ENCODE results near the gene ZNF8. TPM values are rescaled to one million over a fixed set of nuclear protein-coding genes. Genes with fewer than 3 reads are reported as not detected.

Gene ZNF8
- total RNA-seq, 1 experiment from 2014 or later: 9.4 TPM

Other genes with a start within 250 kb of the ZNF8 start
- not detected in 2 replicates for gene ZSCAN1, start 244.9 kb upstream of the ZNF8 start, total RNA-seq (2014; rRNA removed; shearing (Covaris generic))
- gene ZNF135, start 219.7 kb upstream of the ZNF8 start, total RNA-seq (2014; rRNA removed; shearing (Covaris generic)): 0.07 TPM in 1 of 2 replicates, not detected in the other
- 9.2 and 16.0 TPM in 2 replicates for gene ZSCAN18, start 180.7 kb upstream of the ZNF8 start, total RNA-seq (2014; rRNA removed; shearing (Covaris generic))
- 9.1 and 14.2 TPM in 2 replicates for gene ZNF329, start 128.2 kb upstream of the ZNF8 start, total RNA-seq (2014; rRNA removed; shearing (Covaris generic))
- 18.8 and 26.0 TPM in 2 replicates for gene ZNF274, start 95.9 kb upstream of the ZNF8 start, total RNA-seq (2014; rRNA removed; shearing (Covaris generic))
- gene ZNF544, start 50.0 kb upstream of the ZNF8 start, total RNA-seq (2014; rRNA removed; shearing (Covaris generic)): 31.6 and 35.4 TPM in 2 replicates
- 21.7 and 24.8 TPM in 2 replicates for gene ERVK3-1, start 26.4 kb downstream of the ZNF8 start, total RNA-seq (2014; rRNA removed; shearing (Covaris generic))
- gene ZSCAN22, start 48.0 kb downstream of the ZNF8 start, total RNA-seq (2014; rRNA removed; shearing (Covaris generic)): 2.6 and 2.7 TPM in 2 replicates
- gene A1BG, start 74.5 kb downstream of the ZNF8 start, total RNA-seq (2014; rRNA removed; shearing (Covaris generic)): 33.8 and 45.5 TPM in 2 replicates
- 3.0 and 3.2 TPM in 2 replicates for gene ZNF497, start 83.8 kb downstream of the ZNF8 start, total RNA-seq (2014; rRNA removed; shearing (Covaris generic))
- gene ZNF837, start 102.1 kb downstream of the ZNF8 start, total RNA-seq (2014; rRNA removed; shearing (Covaris generic)): 4.4 and 7.7 TPM in 2 replicates
- 2,794 and 2,937 TPM in 2 replicates for gene RPS5, start 108.3 kb downstream of the ZNF8 start, total RNA-seq (2014; rRNA removed; shearing (Covaris generic))
- 0.70 TPM in 1 of 2 replicates, not detected in the other for gene RNF225, start 116.7 kb downstream of the ZNF8 start, total RNA-seq (2014; rRNA removed; shearing (Covaris generic))
- gene ZNF584, start 129.7 kb downstream of the ZNF8 start, total RNA-seq (2014; rRNA removed; shearing (Covaris generic)): 3.7 and 10.2 TPM in 2 replicates
- gene ZNF132, start 161.2 kb downstream of the ZNF8 start, total RNA-seq (2014; rRNA removed; shearing (Covaris generic)): 2.1 and 3.8 TPM in 2 replicates
- gene ZNF324B, start 172.7 kb downstream of the ZNF8 start, total RNA-seq (2014; rRNA removed; shearing (Covaris generic)): 2.6 and 4.7 TPM in 2 replicates
- 6.6 and 6.8 TPM in 2 replicates for gene ZNF324, start 188.1 kb downstream of the ZNF8 start, total RNA-seq (2014; rRNA removed; shearing (Covaris generic))
- gene ZNF446, start 197.4 kb downstream of the ZNF8 start, total RNA-seq (2014; rRNA removed; shearing (Covaris generic)): 7.4 and 8.4 TPM in 2 replicates
- gene SLC27A5, start 233.0 kb downstream of the ZNF8 start, total RNA-seq (2014; rRNA removed; shearing (Covaris generic)): 19.4 and 23.9 TPM in 2 replicates
- 12.6 and 20.4 TPM in 2 replicates for gene ZBTB45, start 240.9 kb downstream of the ZNF8 start, total RNA-seq (2014; rRNA removed; shearing (Covaris generic))